Measurements from ENCODE around the gene EPHB1. TPM values are rescaled to one million over a fixed set of nuclear protein-coding genes. Genes with fewer than 3 reads are reported as not detected.

The EPHB1 gene
- total RNA-seq, 3 donors from 2014 or later = 1.8 to 5.9 (median 3.4) TPM

- TF ChIP-seq, protein P1, sequence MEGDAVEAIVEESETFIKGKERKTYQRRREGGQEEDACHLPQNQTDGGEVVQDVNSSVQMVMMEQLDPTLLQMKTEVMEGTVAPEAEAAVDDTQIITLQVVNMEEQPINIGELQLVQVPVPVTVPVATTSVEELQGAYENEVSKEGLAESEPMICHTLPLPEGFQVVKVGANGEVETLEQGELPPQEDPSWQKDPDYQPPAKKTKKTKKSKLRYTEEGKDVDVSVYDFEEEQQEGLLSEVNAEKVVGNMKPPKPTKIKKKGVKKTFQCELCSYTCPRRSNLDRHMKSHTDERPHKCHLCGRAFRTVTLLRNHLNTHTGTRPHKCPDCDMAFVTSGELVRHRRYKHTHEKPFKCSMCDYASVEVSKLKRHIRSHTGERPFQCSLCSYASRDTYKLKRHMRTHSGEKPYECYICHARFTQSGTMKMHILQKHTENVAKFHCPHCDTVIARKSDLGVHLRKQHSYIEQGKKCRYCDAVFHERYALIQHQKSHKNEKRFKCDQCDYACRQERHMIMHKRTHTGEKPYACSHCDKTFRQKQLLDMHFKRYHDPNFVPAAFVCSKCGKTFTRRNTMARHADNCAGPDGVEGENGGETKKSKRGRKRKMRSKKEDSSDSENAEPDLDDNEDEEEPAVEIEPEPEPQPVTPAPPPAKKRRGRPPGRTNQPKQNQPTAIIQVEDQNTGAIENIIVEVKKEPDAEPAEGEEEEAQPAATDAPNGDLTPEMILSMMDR (IDR thresholded peaks at IDR 0.05) = no peak
- TF ChIP-seq POLR2AphosphoS5 (IDR thresholded peaks at IDR 0.05) (no peak), POLR2A (IDR thresholded peaks at IDR 0.05) (no peak)
- Histone ChIP-seq H3K4me1 (no peaks in the 10 kb centered on the region), H3K4me3 (no peak overlapping the region), H3K9me3 (no peaks in the 10 kb centered on the region), H3K27me3 (no peaks in the 10 kb centered on the region), H3K27ac (no peak overlapping the region), H3K36me3 (no peaks in the 10 kb centered on the region)
- intact Hi-C loops (cut with DNase I; ENCODE audit: low total_unique reads) = no loop called here
- DNase-seq (ENCODE audit: low spot score in 2 of 2) = no peak
Measured at GRCh38 chr3:134859341-134859740, 64.3 kb downstream of the EPHB1 start.

- H3K4me1 ChIP-seq = no peaks in the 10 kb centered on the region
- no peaks in the 10 kb centered on the region for H3K9me3 ChIP-seq
- no peaks in the 10 kb centered on the region for H3K36me3 ChIP-seq
- H3K27me3 ChIP-seq = no peaks in the 10 kb centered on the region
- intact Hi-C loops (cut with DNase I; ENCODE audit: low total_unique reads) = no loop called here
- no peak overlapping the region for H3K27ac ChIP-seq
- TF ChIP-seq, protein P1 (IDR thresholded peaks at IDR 0.05) = no peak
- TF ChIP-seq POLR2AphosphoS5 (IDR thresholded peaks at IDR 0.05) = no peak
- no peak for TF ChIP-seq POLR2A (IDR thresholded peaks at IDR 0.05)
- no peak for DNase-seq (ENCODE audit: low spot score in 2 of 2)
- H3K4me3 ChIP-seq = no peak overlapping the region
Measured at GRCh38 chr3:134860141-134860540, 65.1 kb downstream of the EPHB1 start.

- H3K4me3 ChIP-seq = no peak overlapping the region
- H3K27ac ChIP-seq = no peak overlapping the region
- H3K4me1 ChIP-seq = no peaks in the 10 kb centered on the region
- no peak for DNase-seq (ENCODE audit: low spot score in 2 of 2)
- H3K9me3 ChIP-seq = no peaks in the 10 kb centered on the region
- no peaks in the 10 kb centered on the region for H3K36me3 ChIP-seq
- intact Hi-C loops (cut with DNase I; ENCODE audit: low total_unique reads) = no loop called here
- no peaks in the 10 kb centered on the region for H3K27me3 ChIP-seq
- TF ChIP-seq, protein P1 (IDR thresholded peaks at IDR 0.05) = no peak
- TF ChIP-seq POLR2AphosphoS5 (IDR thresholded peaks at IDR 0.05) (no peak), POLR2A (IDR thresholded peaks at IDR 0.05) (no peak)
Measured at GRCh38 chr3:134863915-134864314, 68.9 kb downstream of the EPHB1 start.

- H3K27ac ChIP-seq = no peak overlapping the region
- TF ChIP-seq POLR2AphosphoS5 (IDR thresholded peaks at IDR 0.05) (no peak), POLR2A (IDR thresholded peaks at IDR 0.05) (no peak)
- TF ChIP-seq, protein P1 (IDR thresholded peaks at IDR 0.05) = no peak
- H3K27me3 ChIP-seq = no peaks in the 10 kb centered on the region
- H3K36me3 ChIP-seq = no peaks in the 10 kb centered on the region
- H3K4me1 ChIP-seq = no peaks in the 10 kb centered on the region
- H3K9me3 ChIP-seq = no peaks in the 10 kb centered on the region
- intact Hi-C loops (cut with DNase I; ENCODE audit: low total_unique reads) = no loop called here
- no peak overlapping the region for H3K4me3 ChIP-seq
- no peak for DNase-seq (ENCODE audit: low spot score in 2 of 2)
Measured at GRCh38 chr3:134864636-134865035, 69.6 kb downstream of the EPHB1 start.

GRCh38 chr3:134867277-134867676 lies 72.2 kb downstream of the EPHB1 start:
- H3K4me3 ChIP-seq = no peak overlapping the region
- intact Hi-C loops (cut with DNase I; ENCODE audit: low total_unique reads) = no loop called here
- no peak for TF ChIP-seq POLR2A (IDR thresholded peaks at IDR 0.05)
- TF ChIP-seq, protein P1 (IDR thresholded peaks at IDR 0.05) = no peak
- no peak for TF ChIP-seq POLR2AphosphoS5 (IDR thresholded peaks at IDR 0.05)
- no peaks in the 10 kb centered on the region for H3K4me1 ChIP-seq
- H3K27ac ChIP-seq = no peak overlapping the region
- no peak for DNase-seq (ENCODE audit: low spot score in 2 of 2)
- no peaks in the 10 kb centered on the region for H3K36me3 ChIP-seq
- H3K27me3 ChIP-seq = no peaks in the 10 kb centered on the region
- no peaks in the 10 kb centered on the region for H3K9me3 ChIP-seq
